ENCODE measurements around the gene NHEJ1.

The NHEJ1 gene

DNA sequence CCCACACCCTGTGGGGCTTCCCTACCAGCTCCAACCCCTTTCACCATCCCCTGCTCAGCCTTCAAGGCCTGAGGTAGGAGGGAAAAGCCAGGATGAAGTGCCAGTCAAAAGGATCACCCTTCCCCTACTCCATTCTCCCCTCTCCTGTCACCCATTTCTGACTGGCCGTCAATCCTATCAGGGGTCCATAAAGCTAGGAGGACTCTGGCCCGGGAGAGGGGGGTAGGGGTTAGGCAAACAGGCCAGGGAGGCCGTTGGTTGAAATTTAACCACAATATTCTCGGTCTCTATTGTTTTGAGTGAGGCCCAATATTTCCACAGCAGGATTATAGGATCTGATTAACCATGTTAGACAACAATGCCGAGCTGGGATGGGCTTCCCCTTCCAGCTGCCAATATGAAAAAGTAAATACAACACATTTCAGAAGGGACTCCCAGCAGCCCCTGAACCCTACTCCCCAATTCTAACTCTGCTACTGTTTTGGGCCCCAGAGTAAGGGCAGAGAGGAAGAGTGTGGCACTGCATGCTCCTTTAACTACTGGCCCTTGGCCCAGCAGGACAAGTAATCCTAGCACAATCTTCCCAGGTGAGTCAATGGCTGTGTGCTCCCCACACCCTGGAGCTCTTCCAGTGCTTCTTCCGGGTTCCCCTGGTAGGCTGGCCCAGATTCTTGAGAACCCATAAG is 89.3 kb downstream of the NHEJ1 start:
- CTCF ChIA-PET: interaction anchor here (0.8 to 28.6 kb wide), 16 partner anchors 9 to 175 kb away, joined by 3 to 709 read pairs (median 14); partner anchors contain the start of genes IHH and NHEJ1
- no peak for DNase-seq (ENCODE audit: low read depth, low spot score)
- TF ChIP-seq, protein P1, sequence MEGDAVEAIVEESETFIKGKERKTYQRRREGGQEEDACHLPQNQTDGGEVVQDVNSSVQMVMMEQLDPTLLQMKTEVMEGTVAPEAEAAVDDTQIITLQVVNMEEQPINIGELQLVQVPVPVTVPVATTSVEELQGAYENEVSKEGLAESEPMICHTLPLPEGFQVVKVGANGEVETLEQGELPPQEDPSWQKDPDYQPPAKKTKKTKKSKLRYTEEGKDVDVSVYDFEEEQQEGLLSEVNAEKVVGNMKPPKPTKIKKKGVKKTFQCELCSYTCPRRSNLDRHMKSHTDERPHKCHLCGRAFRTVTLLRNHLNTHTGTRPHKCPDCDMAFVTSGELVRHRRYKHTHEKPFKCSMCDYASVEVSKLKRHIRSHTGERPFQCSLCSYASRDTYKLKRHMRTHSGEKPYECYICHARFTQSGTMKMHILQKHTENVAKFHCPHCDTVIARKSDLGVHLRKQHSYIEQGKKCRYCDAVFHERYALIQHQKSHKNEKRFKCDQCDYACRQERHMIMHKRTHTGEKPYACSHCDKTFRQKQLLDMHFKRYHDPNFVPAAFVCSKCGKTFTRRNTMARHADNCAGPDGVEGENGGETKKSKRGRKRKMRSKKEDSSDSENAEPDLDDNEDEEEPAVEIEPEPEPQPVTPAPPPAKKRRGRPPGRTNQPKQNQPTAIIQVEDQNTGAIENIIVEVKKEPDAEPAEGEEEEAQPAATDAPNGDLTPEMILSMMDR (IDR thresholded peaks at IDR 0.05; ENCODE audit: insufficient read depth, low read length, missing control alignments): no peak
- H3K4me3 ChIP-seq (ENCODE audit: low read depth, low read length): no peak overlapping the region
- POLR2A ChIA-PET: interaction anchor here (0.6 kb wide), 1 partner anchor 203 kb away, joined by 3 read pairs; no protein-coding TSS in a partner anchor

- ChIA-PET POLR2A (no interaction called here), CTCF (interaction anchor here (1.2 to 28.6 kb wide), 7 partner anchors 5 to 90 kb away, joined by 3 to 709 read pairs (median 191); partner anchors contain the start of genes IHH and NHEJ1)
- TF ChIP-seq, protein P1 (IDR thresholded peaks at IDR 0.05; ENCODE audit: insufficient read depth, low read length, missing control alignments): no peak
These were observed 95.1 kb downstream of the NHEJ1 start for GRCh38 chr2:219065484-219065883.

DNA sequence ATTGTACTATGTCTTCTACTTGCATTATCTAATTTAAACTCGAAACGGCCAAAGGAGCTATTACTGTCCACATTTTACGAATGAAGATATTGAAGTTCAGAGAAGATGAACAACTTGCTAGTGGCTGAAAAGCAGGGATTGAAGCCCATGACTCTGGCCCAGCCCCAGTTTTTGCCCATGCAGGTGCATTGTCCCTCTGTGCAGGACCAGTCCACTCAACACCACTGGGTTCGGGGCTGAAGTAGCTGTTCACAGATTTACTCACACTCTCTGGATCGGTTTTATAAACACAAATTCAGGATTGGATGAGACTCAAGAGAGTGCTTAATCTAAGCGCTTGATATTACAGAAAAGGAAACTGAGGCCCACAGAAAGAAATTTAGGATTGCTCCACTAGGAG is 98.5 kb downstream of the NHEJ1 start:
- TF ChIP-seq, protein P1 (IDR thresholded peaks at IDR 0.05; ENCODE audit: insufficient read depth, low read length, missing control alignments): no peak
- ChIA-PET CTCF (interaction anchor here (0.7 to 28.6 kb wide), 7 partner anchors 9 to 89 kb away, joined by 4 to 709 read pairs (median 9); partner anchors contain the start of gene NHEJ1), POLR2A (no interaction called here)

More at GRCh38 chr2:219065484-219065883, 95.1 kb downstream of the NHEJ1 start:
- no peak overlapping the region for H3K4me3 ChIP-seq (ENCODE audit: low read depth, low read length)
- no peak for DNase-seq (ENCODE audit: low read depth, low spot score)

DNA sequence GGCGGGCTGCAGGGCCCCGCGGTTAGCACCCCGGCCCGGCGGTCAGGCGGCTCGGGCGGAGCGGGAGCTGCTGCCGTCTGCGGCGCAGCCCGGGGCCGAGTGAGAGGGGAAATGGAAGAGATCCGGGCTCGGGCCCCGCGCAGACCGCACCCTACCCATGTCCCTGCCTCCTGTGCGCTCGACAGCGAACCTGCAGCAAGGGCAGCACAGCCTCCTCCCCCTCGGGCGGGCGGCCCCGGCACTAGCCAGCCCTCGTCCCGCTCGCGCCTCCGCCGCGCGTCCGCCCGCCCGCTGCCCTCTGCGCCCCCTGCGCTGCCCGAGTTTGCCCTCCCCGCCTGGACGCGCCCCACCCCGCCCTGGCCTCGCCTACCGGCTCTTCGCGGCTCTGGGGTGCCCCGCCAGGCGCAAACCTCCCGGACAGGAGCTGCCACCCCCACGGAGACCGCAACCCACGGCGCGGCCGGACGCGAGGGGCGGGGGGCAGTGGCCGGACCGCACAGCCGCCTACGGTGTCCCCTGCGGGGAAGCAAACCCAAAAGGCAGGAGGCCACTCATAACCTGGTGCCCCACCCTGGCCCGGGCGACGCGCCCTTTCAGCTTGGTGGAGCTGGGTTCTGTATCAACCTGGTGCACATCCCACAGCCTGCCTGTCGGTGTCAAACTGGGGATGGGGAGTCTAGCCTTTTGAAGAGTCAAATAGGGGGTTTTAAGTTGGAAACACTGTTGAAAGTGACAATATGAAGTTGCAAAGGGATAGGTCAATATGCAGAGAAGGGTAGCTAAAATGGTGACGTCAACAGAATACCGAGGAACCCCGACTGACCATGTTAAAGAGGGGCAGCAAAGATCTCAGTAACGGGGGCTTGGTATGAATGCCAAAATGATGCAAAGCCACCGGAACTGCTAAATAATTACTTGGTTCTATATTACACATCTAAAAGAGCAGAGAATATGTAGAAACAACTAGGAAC is 99.5 kb downstream of the NHEJ1 start, which contains the start of gene IHH:
TSS of gene IHH (minus strand) at position 101 of the 971 bp plus-strand sequence. CDS start 454 bp downstream, outside the sequence.
- ChIA-PET POLR2A (no interaction called here), CTCF (interaction anchor here (0.7 to 28.6 kb wide), 13 partner anchors 8 to 234 kb away, joined by 3 to 709 read pairs (median 5); partner anchors contain the start of genes CFAP65 and NHEJ1)
- H3K4me3 ChIP-seq (ENCODE audit: low read depth, low read length): no peak within 1 kb of the TSS
- no peak for DNase-seq (ENCODE audit: low read depth, low spot score)
- TF ChIP-seq, protein P1 (IDR thresholded peaks at IDR 0.05; ENCODE audit: insufficient read depth, low read length, missing control alignments): no peak

More for the DNA sequence above, 98.5 kb downstream of the NHEJ1 start:
- H3K4me3 ChIP-seq (ENCODE audit: low read depth, low read length): no peak overlapping the region
- no peak for DNase-seq (ENCODE audit: low read depth, low spot score)

- DNase-seq (ENCODE audit: low read depth, low spot score): no peak
- POLR2A ChIA-PET: no interaction called here
- CTCF ChIA-PET: interaction anchor here (1.2 to 28.6 kb wide), 20 partner anchors 7 to 235 kb away, joined by 3 to 709 read pairs (median 6); partner anchors contain the start of genes CFAP65 and NHEJ1
- no peak overlapping the region for H3K4me3 ChIP-seq (ENCODE audit: low read depth, low read length)
- TF ChIP-seq, protein P1 (IDR thresholded peaks at IDR 0.05; ENCODE audit: insufficient read depth, low read length, missing control alignments): no peak
These were observed 100.6 kb downstream of the NHEJ1 start for GRCh38 chr2:219059725-219060682.
